ENCODE results near the gene FGD2.
A peak's percentile ranks its signal among the peaks of the same experiment; 100 is the strongest.

The FGD2 gene

DNA sequence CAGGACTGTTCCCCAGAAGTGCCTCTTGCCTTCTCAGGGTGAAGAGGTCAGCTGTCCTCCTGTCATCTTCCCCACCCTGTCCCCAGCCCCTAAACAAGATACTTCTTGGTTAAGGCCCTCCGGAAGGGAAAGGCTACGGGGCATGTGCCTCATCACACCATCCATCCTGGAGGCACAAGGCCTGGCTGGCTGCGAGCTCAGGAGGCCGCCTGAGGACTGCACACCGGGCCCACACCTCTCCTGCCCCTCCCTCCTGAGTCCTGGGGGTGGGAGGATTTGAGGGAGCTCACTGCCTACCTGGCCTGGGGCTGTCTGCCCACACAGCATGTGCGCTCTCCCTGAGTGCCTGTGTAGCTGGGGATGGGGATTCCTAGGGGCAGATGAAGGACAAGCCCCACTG is 41.1 kb upstream of the FGD2 start:
- H3K4me3 ChIP-seq (ENCODE audit: low read depth, low read length): no peak overlapping the region
- POLR2A ChIA-PET: interaction anchor here (0.7 kb wide), 1 partner anchor 89 kb away, joined by 5 read pairs; no protein-coding TSS in a partner anchor
- H3K27ac ChIP-seq (ENCODE audit: extremely low read depth, low read depth, low read length): no peak overlapping the region
- no peak for TF ChIP-seq ZNF660 (tag by site-specific recombination; IDR thresholded peaks at IDR 0.05)
- no peak for TF ChIP-seq FEZF1 (tag by site-specific recombination; IDR thresholded peaks at IDR 0.05)
- no peak for TF ChIP-seq ZNF76 (tag by site-specific recombination; IDR thresholded peaks at IDR 0.05; ENCODE audit: borderline replicate concordance, low read depth)
- TF ChIP-seq ZNF747 (tag by site-specific recombination; IDR thresholded peaks at IDR 0.05): no peak
- TF ChIP-seq ZNF280C (tag by site-specific recombination; IDR thresholded peaks at IDR 0.05): no peak
- no peak for TF ChIP-seq ZNF302 (tag by site-specific recombination; IDR thresholded peaks at IDR 0.05; ENCODE audit: low read depth)
- TF ChIP-seq ZNF776 (tag by site-specific recombination; IDR thresholded peaks at IDR 0.05; ENCODE audit: borderline replicate concordance): no peak
- peak; percentile 82 for TF ChIP-seq ZFHX2 (tag by site-specific recombination; conservative IDR thresholded peaks at IDR 0.05)
- TF ChIP-seq ZIC2 (tag by site-specific recombination; IDR thresholded peaks at IDR 0.05): 0 out of 2 replicates have a peak, but pooled peaks have one; percentile 11
- no peak for TF ChIP-seq OSR2 (tag by site-specific recombination; IDR thresholded peaks at IDR 0.05)
- TF ChIP-seq ZNF148 (tag by site-specific recombination; IDR thresholded peaks at IDR 0.05; ENCODE audit: borderline replicate concordance): no peak
- peak; percentile 71 for TF ChIP-seq EGR2 (tag by site-specific recombination; IDR thresholded peaks at IDR 0.05; ENCODE audit: low read depth)
- no peak for TF ChIP-seq MYNN (tag by site-specific recombination; IDR thresholded peaks at IDR 0.05; ENCODE audit: borderline replicate concordance)
- TF ChIP-seq, protein P1, sequence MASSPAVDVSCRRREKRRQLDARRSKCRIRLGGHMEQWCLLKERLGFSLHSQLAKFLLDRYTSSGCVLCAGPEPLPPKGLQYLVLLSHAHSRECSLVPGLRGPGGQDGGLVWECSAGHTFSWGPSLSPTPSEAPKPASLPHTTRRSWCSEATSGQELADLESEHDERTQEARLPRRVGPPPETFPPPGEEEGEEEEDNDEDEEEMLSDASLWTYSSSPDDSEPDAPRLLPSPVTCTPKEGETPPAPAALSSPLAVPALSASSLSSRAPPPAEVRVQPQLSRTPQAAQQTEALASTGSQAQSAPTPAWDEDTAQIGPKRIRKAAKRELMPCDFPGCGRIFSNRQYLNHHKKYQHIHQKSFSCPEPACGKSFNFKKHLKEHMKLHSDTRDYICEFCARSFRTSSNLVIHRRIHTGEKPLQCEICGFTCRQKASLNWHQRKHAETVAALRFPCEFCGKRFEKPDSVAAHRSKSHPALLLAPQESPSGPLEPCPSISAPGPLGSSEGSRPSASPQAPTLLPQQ (tag by site-specific recombination; IDR thresholded peaks at IDR 0.05): peak; percentile 29; the same call in 1 of the 2 replicates
- TF ChIP-seq, protein P2, sequence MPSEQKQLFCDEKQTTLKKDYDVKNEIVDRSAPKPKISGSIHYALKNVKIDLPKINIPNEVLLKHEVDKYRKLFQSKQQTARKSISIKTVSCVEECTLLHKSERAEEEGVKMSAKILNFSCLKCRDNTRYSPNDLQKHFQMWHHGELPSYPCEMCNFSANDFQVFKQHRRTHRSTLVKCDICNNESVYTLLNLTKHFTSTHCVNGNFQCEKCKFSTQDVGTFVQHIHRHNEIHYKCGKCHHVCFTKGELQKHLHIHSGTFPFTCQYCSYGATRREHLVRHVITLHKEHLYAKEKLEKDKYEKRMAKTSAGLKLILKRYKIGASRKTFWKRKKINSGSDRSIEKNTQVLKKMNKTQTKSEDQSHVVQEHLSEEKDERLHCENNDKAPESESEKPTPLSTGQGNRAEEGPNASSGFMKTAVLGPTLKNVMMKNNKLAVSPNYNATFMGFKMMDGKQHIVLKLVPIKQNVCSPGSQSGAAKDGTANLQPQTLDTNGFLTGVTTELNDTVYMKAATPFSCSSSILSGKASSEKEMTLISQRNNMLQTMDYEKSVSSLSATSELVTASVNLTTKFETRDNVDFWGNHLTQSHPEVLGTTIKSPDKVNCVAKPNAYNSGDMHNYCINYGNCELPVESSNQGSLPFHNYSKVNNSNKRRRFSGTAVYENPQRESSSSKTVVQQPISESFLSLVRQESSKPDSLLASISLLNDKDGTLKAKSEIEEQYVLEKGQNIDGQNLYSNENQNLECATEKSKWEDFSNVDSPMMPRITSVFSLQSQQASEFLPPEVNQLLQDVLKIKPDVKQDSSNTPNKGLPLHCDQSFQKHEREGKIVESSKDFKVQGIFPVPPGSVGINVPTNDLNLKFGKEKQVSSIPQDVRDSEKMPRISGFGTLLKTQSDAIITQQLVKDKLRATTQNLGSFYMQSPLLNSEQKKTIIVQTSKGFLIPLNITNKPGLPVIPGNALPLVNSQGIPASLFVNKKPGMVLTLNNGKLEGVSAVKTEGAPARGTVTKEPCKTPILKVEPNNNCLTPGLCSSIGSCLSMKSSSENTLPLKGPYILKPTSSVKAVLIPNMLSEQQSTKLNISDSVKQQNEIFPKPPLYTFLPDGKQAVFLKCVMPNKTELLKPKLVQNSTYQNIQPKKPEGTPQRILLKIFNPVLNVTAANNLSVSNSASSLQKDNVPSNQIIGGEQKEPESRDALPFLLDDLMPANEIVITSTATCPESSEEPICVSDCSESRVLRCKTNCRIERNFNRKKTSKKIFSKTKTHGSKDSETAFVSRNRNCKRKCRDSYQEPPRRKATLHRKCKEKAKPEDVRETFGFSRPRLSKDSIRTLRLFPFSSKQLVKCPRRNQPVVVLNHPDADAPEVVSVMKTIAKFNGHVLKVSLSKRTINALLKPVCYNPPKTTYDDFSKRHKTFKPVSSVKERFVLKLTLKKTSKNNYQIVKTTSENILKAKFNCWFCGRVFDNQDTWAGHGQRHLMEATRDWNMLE (tag by site-specific recombination; conservative IDR thresholded peaks at IDR 0.05; ENCODE audit: low read depth): no peak
- TF ChIP-seq ZNF10 (tag by site-specific recombination; IDR thresholded peaks at IDR 0.05): no peak
- H3K4me1 ChIP-seq (ENCODE audit: control insufficient read depth, insufficient read depth, low read length): no peaks in the 10 kb centered on the region
- peaks cover 2 to 25% of the 10 kb centered on the region in 2 experiments; a peak in 1 of 3 replicates for H3K36me3 ChIP-seq (ENCODE audit: control insufficient read depth in 2 of 2, insufficient read depth in 1 of 2, low read length in 2 of 2)
- CTCF ChIA-PET: interaction anchor here (0.5 to 1.7 kb wide), 5 partner anchors 29 to 515 kb away, joined by 3 to 7 read pairs (median 5); no protein-coding TSS in a partner anchor
- no peaks in the 10 kb centered on the region for H3K9me3 ChIP-seq (ENCODE audit: control insufficient read depth, insufficient read depth, low read depth, low read length)

All from HEK293 (cell line).